ENCODE results near the gene ZNF391.
"Not testable (repeated sequence)": the region's sequence is repeated elsewhere in the genome, so short reads cannot be mapped to it uniquely, and the experiment has no call there.

The ZNF391 gene

DNA sequence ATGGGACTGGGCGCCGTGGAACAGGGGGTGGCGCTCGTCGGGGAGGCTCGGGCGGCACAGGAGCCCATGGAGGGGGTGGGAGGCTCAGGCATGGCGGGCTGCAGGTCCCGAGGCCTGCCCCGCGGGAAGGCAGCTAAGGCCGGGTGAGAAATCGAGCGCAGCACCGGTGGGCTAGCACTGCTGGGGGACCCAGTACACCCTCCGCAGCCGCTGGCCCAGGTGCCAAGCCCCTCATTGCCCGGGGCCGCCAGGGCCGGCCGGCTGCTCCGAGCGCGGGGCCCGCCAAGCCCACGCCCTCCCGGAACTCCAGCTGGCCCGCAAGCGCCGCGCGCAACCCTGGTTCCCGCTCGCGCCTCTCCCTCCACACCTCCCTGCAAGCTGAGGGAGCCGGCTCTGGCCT lies 36.3 kb downstream of the ZNF391 start:
- not testable (repeated sequence) for DNase-seq

- no peak for DNase-seq
These were observed 37.6 kb downstream of the ZNF391 start for GRCh38 chr6:27426045-27426620.

DNA sequence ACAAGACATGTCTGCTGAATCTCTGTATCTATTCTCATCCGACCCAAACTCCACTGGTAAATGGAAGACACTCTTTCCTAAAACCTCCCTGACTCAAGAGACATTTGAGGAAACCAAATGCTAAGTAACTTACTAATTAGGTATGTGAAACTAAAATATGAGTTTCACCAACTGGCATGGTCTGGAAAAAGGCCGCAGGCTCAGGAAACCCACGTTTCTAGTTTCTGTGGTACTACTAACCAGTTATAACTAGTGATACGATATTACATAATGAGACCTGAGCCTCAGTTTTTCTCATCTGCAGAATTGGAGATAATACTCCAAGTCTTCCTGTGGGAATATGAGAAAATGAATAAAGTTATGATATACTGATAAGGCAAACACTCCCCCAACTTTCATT lies 39.9 kb downstream of the ZNF391 start:
- no peak for DNase-seq

DNA sequence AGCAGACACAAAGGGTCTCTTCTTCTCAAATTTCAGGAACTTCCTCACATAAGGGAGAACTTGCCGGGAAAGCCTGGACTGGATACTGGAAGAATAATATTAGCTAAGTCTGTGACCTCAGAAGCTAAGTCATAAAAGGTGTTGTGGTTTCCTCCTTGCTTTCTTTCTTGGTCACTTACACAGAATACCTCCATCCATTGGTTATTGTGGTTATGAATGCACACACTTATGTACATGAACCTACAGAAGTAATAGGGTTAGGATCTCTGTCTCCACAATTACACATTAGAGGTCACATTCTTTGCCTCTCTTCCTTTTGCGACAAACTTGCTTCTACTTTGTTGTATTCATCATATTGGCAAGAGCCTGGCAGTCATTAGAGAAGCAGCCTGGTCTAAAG lies 40.4 kb downstream of the ZNF391 start:
- DNase-seq = no peak

DNA sequence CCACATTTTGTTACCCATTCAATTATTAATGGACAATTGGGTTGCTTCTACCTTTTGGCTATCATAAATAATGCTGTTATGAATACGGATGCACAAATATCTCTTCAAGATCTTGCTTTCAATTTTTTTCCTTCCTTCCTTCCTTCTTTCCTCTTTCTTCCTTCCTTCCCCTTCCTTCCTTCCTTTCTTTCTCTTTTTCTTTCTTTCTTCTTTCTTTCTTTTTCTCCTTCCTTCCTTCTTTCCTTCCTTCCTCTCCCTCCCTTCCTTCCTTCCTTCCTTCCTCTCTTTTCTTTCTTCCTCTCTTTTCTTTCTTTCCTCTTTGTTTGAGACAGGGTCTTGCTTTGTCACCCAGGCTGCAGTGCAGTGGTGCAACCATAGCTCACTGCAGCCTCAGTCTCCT lies 45.2 kb downstream of the ZNF391 start:
- no peak for DNase-seq

DNA sequence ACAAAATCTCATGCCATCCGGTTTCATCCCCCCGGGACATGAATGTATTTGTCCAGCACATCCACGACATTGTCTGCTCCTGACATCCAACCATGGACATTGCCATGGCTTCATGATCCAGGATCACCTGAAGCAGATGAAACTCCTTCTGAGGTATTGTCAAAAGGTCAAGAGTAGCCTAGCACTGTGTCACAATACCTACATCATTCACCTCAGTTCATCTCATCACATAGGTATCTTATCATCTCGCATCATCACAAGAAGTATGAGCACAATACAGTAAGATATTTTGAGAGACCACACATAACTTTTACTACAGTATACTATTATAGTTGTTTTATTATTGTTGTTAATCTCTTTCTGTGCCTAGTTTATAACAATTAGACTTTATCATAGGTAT lies 50.8 kb downstream of the ZNF391 start:
- no peak for DNase-seq

DNA sequence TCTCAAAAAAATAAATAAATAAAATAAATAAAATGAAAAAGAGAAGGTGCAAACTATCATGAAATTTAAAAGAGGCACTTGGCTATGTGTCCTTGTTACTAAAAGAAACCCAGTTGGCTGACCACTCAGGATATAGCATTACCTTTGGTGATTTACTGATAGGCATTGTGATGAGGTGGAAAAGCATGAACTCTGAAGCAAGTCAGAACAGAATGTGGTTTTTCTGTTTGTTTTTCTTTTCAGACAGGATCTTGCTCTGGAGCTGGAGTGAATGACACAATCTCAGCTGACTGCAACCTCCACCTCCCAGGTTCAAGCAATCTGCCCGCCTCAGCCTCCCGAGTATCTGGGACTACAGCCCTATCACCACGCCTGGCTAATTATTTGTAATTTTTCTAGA lies 52.4 kb downstream of the ZNF391 start:
- DNase-seq = no peak

DNA sequence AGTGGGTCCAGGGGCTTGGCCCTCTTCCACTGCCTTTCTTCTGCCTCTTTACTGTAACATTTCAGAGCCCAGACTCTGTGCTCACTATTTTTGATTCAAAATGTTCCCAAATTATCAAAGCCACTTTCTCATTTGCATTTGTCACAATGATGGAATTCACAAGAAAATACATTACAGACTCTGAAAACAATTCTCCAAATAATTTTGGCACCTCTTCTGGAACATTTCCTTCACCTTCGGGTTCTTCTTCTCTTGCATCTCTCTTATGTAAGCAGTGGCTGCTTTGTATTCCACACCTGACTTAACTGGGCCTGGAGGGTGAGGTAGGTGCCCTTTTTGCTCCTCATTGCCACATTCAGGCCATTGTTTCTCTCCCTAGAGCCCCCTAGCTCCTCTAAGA lies 54.4 kb downstream of the ZNF391 start:
- DNase-seq = no peak

- DNase-seq = no peak
These were observed 59.9 kb downstream of the ZNF391 start for GRCh38 chr6:27448456-27448855.

DNA sequence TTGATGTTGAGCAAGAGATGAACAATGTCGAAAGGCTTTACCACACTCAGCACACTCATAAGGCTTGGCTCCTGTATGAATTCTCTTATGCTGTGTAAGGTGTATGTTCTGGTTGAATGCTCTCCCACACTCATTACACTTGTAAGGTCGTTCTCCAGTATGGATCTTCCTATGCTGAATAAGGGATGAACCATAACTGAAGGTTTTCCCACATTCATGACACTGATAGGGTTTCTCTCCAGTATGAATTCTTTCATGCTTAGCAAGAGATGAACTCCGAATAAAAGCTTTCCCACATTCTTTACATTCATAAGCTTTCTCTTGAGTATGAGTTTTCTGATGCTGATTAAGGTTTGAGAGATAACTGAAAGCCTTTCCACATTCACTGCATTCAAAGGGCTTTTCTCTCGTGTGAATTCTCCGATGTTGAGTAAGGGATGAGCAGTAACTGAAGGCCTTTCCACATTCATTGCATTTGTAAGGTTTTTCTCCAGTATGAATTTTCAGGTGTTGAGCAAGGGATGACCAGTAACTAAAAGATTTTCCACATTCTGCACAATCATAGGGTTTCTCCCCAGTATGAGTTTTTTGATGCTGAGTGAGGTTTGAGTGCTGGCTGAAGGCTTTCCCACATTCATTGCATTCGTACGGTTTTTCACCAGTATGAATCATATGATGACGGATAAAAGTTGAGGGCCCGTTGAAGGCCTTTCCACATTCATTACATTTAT lies 63.3 kb downstream of the ZNF391 start:
- DNase-seq = no peak

- DNase-seq = no peak
These were observed 63.9 kb downstream of the ZNF391 start for GRCh38 chr6:27452496-27452897.
